Erythroblast (primary cell): ENCODE measurements around the gene TUBB2B.

Source experiments
- GATA1 ChIP-seq: IDR thresholded peaks from 2 replicates; pipeline ENCODE4 v1.6.1; 2011; ENCODE audit warnings: low read depth, mild to moderate bottlenecking, control low read depth, low read length, moderate library complexity
- POLR2A ChIP-seq: IDR thresholded peaks from 2 replicates; pipeline ENCODE4 v1.6.1; 2011; ENCODE audit warnings: mild to moderate bottlenecking, low read length

DNA sequence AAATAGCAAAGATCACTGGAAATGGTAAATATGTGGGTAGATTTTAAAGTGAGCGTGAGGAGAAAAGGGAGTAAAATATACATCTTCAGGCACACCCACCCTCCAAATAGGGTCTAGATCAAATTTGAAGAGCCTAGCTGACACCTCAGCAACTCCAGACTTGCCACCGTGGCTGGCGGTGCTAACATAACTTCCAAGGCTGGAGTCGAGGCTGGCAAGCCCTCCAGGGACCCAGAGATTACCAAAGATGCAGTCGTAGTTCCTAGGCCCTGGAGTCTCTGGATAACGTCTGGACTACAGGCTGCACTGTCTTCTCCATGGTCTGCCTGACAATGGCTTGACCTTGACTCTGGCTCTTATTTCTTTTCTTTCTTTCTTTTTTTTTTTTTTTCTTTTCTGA lies 22.5 kb downstream of the TUBB2B start:
- TF ChIP-seq POLR2A (no peak), GATA1 (no peak)
